Lung (tissue), 12 donors: ENCODE measurements around the gene CALHM4. TPM values are rescaled to one million over a fixed set of nuclear protein-coding genes. Genes with fewer than 3 reads are reported as not detected.
"Not testable (repeated sequence)": the region's sequence is repeated elsewhere in the genome, so short reads cannot be mapped to it uniquely, and the experiment has no call there.

ENCODE experiments used
- ATAC-seq: fragments of 200-7000 bp; cut with Tn5 transposase; one replicate; pipeline ENCODE4 v1.9.1; 2020; ENCODE audit warnings: moderate number of reproducible peaks; ENCODE audit not compliant: insufficient read depth, low FRiP score
- DNase-seq, 3 donors: peaks; one replicate each; pipeline ENCODE4 v3.0.0-alpha.2; 2013 to 2017
- H3K27ac ChIP-seq, 2 donors: one replicate each; pipeline ENCODE4 v1.5.1; 2013; ENCODE audit warnings: mild to moderate bottlenecking in 2 of 2, moderate library complexity in 2 of 2, control low read depth in 1 of 2, inconsistent platforms in 1 of 2, low read depth in 1 of 2, low read length in 1 of 2
- H3K27me3 ChIP-seq, 3 donors: one replicate each; pipeline ENCODE4 v1.5.1; 2013; ENCODE audit warnings: low read length in 2 of 3; ENCODE audit not compliant: control insufficient read depth in 3 of 3, insufficient read depth in 3 of 3
- H3K36me3 ChIP-seq, 4 donors: one replicate each; pipeline ENCODE4 v1.5.1; 2013; ENCODE audit warnings: low read length in 4 of 4, mild to moderate bottlenecking in 1 of 4, moderate library complexity in 1 of 4; ENCODE audit not compliant: control insufficient read depth in 4 of 4, insufficient read depth in 4 of 4
- H3K4me1 ChIP-seq, 5 donors: one replicate each; pipeline ENCODE4 v1.5.1; 2013; ENCODE audit warnings: low read length in 5 of 5, mild to moderate bottlenecking in 2 of 5, moderate library complexity in 1 of 5; ENCODE audit not compliant: control insufficient read depth in 5 of 5, insufficient read depth in 5 of 5
- H3K4me3 ChIP-seq: one replicate; pipeline ENCODE4 v1.5.1; 2013; ENCODE audit warnings: mild to moderate bottlenecking, control low read depth, moderate library complexity
- H3K9ac ChIP-seq, 2 donors: one replicate each; pipeline ENCODE4 v1.5.1; 2013; ENCODE audit warnings: low read length in 2 of 2, control low read depth in 1 of 2; ENCODE audit not compliant: insufficient read depth in 1 of 2
- H3K9me3 ChIP-seq, 4 donors: one replicate each; pipeline ENCODE4 v1.5.1; 2013; ENCODE audit warnings: low read length in 3 of 4, mild to moderate bottlenecking in 1 of 4, moderate library complexity in 1 of 4; ENCODE audit not compliant: control insufficient read depth in 4 of 4, insufficient read depth in 3 of 4
- WGBS, 2 donors: extraction: QIAGEN DNeasy Blood & Tissue Kit; methylation state at CpG; one replicate each; pipeline ENCODE4 v1.1.7; 2013; 5-methylcytosine and 5-hydroxymethylcytosine counted together
- polyA plus RNA-seq, 2 donors: library from polyadenylated mRNA; stranded (reverse); fragments of 200-250 nt; gene quantifications; one replicate each; pipeline ENCODE4 v1.2.1, GENCODE V29; 2013
- total RNA-seq, 2 donors: library from RNA; depleted of rRNA in 1 of 2; stranded (reverse); fragments of >200 nt in 1 of 2; gene quantifications; one replicate each; pipeline ENCODE4 v1.2.1, GENCODE V29; 2014 to 2021
- TF ChIP-seq, protein P1 (sequence below): IDR thresholded peaks from 2 replicates; pipeline ENCODE4 v1.5.1; 2012; ENCODE audit warnings: mild to moderate bottlenecking; ENCODE audit errors: control extremely low read depth, extremely low read depth
- donor health status: control.
- donor health status: control.
- donor health status: Bipolar disorder and iron deficiency.
- donor health status: healthy.
- donor health status: DM: yes; HTN: yes; CAD: no.

The CALHM4 gene
- total and polyA plus RNA-seq, 4 donors, result not detected

DNA sequence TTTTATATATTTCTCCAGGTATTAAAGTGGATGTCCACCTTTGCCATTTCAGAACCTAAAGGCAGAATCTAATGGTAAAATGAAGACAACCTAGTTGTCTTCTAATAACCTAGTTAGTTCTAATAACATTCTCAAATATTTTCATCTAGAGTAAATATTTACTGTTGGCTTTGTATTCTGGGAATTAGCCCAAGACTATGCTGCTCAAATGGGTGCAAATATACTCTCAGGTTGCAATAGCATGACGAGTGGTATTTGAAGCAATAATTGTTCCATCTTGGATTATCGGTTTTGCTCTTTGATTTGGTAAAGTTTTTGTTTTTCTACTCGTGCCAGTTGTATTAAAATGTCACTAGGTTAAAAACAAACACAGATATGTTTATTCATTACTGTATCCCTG lies 41.7 kb downstream of the CALHM4 start:
- Histone ChIP-seq H3K4me3 (no peak overlapping the region), H3K27ac (no peak overlapping the region), H3K9ac (no peak overlapping the region), H3K36me3 (peaks cover 8 to 24% (median 13%) of the 10 kb centered on the region in 4 donors), H3K4me1 (no peaks in the 10 kb centered on the region), H3K9me3 (no peaks in the 10 kb centered on the region), H3K27me3 (no peaks in the 10 kb centered on the region)
- TF ChIP-seq, protein P1, sequence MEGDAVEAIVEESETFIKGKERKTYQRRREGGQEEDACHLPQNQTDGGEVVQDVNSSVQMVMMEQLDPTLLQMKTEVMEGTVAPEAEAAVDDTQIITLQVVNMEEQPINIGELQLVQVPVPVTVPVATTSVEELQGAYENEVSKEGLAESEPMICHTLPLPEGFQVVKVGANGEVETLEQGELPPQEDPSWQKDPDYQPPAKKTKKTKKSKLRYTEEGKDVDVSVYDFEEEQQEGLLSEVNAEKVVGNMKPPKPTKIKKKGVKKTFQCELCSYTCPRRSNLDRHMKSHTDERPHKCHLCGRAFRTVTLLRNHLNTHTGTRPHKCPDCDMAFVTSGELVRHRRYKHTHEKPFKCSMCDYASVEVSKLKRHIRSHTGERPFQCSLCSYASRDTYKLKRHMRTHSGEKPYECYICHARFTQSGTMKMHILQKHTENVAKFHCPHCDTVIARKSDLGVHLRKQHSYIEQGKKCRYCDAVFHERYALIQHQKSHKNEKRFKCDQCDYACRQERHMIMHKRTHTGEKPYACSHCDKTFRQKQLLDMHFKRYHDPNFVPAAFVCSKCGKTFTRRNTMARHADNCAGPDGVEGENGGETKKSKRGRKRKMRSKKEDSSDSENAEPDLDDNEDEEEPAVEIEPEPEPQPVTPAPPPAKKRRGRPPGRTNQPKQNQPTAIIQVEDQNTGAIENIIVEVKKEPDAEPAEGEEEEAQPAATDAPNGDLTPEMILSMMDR, result no peak
- DNase-seq (no peak), ATAC-seq (no peak)
- WGBS, 2 donors, result 62 to 82% methylated on average over 3 of the region's 3 CpGs

DNA sequence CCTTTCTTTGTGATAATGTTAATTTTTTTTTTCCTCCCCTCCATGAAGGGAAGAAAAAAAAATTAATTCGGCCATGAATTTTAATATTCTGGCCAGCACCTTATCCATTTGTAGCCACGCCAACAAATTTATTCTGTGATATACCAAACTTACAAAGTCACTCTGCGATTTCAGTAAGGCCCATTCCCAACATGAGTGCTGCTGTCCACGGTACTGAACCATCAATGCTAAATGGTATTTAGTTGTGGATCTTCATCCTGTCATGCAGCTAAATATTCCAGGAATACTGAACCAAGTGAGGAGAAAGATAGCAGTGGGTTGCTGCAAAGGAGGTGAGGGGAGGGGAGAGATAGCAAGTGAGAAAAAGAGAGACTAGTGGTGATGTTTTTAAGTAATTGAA lies 43.3 kb downstream of the CALHM4 start:
- TF ChIP-seq, protein P1, result no peak
- DNase-seq (peak; percentile 42 to 69 (median 59)), ATAC-seq (no peak)
- H3K27me3 ChIP-seq, result no peaks in the 10 kb centered on the region
- peaks cover 4 to 19% (median 9%) of the 10 kb centered on the region in 4 donors for H3K36me3 ChIP-seq
- no peaks in the 10 kb centered on the region for H3K9me3 ChIP-seq
- no peak overlapping the region for H3K4me3 ChIP-seq
- no peak overlapping the region for H3K9ac ChIP-seq
- H3K4me1 ChIP-seq, result no peaks in the 10 kb centered on the region
- H3K27ac ChIP-seq, result no peak overlapping the region
- 83 to 87% methylated on average over 4 of the region's 4 CpGs for WGBS, 2 donors

DNA sequence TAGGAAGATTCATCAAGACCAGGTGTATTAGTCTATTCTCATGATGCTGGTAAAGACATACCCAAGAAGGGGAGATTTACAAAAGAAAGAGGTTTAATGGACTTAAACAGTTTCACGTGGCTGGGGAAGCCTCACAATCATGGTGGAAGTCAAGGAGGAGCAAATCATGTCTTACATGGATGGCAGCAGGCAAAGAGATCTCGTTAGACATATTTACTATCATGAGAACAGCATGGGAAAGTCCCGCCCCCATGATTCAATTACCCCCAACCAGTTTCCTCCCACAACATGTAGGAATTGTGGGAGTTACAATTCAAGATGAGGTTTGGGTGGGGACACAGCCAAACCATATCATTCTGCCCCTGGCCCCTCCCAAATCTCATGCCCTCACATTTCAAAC lies 50.4 kb downstream of the CALHM4 start:
- H3K4me1 ChIP-seq, H3K27ac ChIP-seq, ATAC-seq, H3K27me3 ChIP-seq, H3K9me3 ChIP-seq, H3K4me3 ChIP-seq, H3K9ac ChIP-seq, DNase-seq: not testable (repeated sequence)
- WGBS, 2 donors, result 93 to 98% methylated on average over 3 of the region's 3 CpGs
- peaks cover 0 to 15% (median 3%) of the 10 kb centered on the region in 4 donors for H3K36me3 ChIP-seq

DNA sequence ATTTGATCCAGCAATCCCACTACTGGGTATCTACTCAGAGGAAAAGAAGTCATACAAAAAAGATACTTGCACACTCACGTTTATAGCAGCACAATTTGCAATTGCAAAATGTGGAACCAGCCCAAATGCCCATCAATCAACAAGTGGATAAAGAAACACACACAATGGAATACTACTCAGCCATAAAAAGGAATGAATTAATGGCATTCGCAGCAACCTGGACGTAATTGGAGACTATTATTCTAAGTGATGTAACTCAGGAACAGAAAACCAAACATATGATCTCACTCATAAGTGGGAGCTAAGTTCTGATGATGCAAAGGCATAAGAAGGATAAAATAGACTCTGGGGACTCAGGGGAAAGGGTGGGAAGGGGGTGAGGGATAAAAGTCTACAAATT lies 51.3 kb downstream of the CALHM4 start:
- H3K4me1 ChIP-seq, H3K27me3 ChIP-seq, H3K9me3 ChIP-seq, H3K27ac ChIP-seq, H3K4me3 ChIP-seq, DNase-seq, ATAC-seq, H3K9ac ChIP-seq: not testable (repeated sequence)
- H3K36me3 ChIP-seq, result peaks cover 0 to 15% (median 3%) of the 10 kb centered on the region in 4 donors
- WGBS, 2 donors, result 90% methylated on average over 3 of the region's 3 CpGs

DNA sequence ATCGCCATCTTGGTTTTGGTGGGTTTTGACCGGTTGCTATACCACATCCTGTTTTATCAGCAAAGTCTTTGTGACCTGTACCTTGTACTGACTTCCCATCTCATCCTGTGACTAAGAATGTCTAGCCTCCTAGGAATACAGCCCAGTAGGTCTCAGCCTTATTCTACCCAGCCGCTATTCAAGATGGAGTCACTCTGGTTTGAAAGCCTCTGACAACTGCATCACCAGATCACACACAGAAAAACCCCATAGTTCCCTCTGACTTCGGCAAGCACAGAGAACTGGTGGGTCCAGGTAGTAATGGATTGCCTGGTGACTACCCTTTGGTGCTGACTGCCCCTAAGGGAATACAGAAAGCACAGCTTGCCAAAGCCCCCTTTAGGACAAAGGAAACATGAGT lies 52.4 kb downstream of the CALHM4 start:
- Histone ChIP-seq H3K27me3 (no peaks in the 10 kb centered on the region), H3K9me3 (no peaks in the 10 kb centered on the region), H3K4me1 (no peaks in the 10 kb centered on the region), H3K9ac (no peak overlapping the region), H3K27ac (no peak overlapping the region), H3K4me3 (no peak overlapping the region), H3K36me3 (peaks cover 0 to 15% (median 2%) of the 10 kb centered on the region in 4 donors)
- no peak for ATAC-seq
- TF ChIP-seq, protein P1, result no peak
- 95 to 96% methylated on average over 4 of the region's 4 CpGs for WGBS, 2 donors
- no peak for DNase-seq
